ENCODE results near the gene GTF2I. TPM values are rescaled to one million over a fixed set of nuclear protein-coding genes. Genes with fewer than 3 reads are reported as not detected.
"Not testable (repeated sequence)": the region's sequence is repeated elsewhere in the genome, so short reads cannot be mapped to it uniquely, and the experiment has no call there.

GTF2I gene
- total RNA-seq, 1 experiment from 2014 or later = 138 TPM

DNA sequence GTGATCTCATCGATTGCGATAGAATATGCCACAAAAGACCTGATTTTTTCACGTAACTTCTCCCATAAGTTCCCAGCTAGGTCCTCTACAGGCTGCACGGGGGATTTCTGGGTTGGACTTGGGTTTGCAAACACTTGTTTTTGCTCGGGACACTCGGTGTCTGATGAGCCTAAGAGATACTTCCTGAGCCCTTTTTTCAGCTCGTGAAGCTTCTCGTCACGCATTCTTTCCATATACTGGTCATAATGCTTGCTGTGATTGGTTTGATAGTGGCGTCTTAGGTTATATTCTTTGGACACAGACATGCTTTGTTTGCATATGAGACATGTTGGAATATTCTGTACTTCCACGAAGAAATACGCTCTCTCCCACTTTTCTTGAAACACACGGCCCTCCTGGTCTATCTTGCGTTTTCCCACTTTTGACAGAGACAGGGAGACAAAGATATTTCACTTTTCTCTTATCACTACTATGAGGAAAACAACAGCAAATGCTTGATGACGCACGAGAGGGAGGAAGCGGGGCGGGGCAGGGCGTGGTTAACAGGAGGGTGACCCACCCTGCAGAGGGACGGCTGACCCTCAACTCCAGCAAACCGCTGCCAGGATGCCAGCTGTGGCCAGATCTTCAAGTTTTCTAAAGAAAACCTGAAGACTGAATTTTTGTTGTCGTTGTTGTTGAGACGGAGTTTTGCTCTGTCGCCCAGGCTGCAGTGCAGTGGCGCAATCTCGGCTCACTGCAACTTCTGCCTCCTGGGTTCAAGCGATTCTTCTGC is 140.5 kb downstream of the GTF2I start:
- ATAC-seq; H3K4me2 ChIP-seq (ENCODE audit: low read length); H2AFZ ChIP-seq (ENCODE audit: low read length); H3K36me3 ChIP-seq (ENCODE audit: low read depth, low read length); DNase-seq; CTCF ChIA-PET; H3F3A ChIP-seq (ENCODE audit: low read length, unreplicated experiment); H3K27me3 ChIP-seq (ENCODE audit: low read length); H3K9me2 ChIP-seq (replicated peaks; ENCODE audit: low read length); H3K4me1 ChIP-seq (ENCODE audit: insufficient read depth, low read length); H3K4me3 ChIP-seq (ENCODE audit: low read length); H3K27ac ChIP-seq (ENCODE audit: low read length); intact Hi-C loops (cut with micrococcal nuclease); H3K9ac ChIP-seq (ENCODE audit: low read length); H3K9me3 ChIP-seq (ENCODE audit: low read length); H3K79me2 ChIP-seq (ENCODE audit: low read length); H4K20me1 ChIP-seq (ENCODE audit: low read length): not testable (repeated sequence)
- TSS peak; percentile 99 for BruUV-seq (replicated peaks)
- POLR2A ChIA-PET (ENCODE audit: unreplicated experiment) = interaction anchor here (0.6 kb wide), 2 partner anchors 162 to 349 kb away, joined by 3 to 5 read pairs; no protein-coding TSS in a partner anchor

GRCh38 chr7:74798644-74799043 is 141.1 kb downstream of the GTF2I start:
- ATAC-seq = peak; percentile 83
- H3K27ac ChIP-seq (ENCODE audit: low read length); BruUV-seq (replicated peaks): not testable (repeated sequence)

More at GRCh38 chr7:74798644-74799043, 141.1 kb downstream of the GTF2I start:
- POLR2A ChIA-PET (ENCODE audit: unreplicated experiment) = interaction anchor here (0.6 kb wide), 2 partner anchors 163 to 349 kb away, joined by 3 to 5 read pairs; no protein-coding TSS in a partner anchor
- H3K4me2 ChIP-seq (ENCODE audit: low read length); H4K20me1 ChIP-seq (ENCODE audit: low read length); H3K9me2 ChIP-seq (replicated peaks; ENCODE audit: low read length); H3K27me3 ChIP-seq (ENCODE audit: low read length); H3K79me2 ChIP-seq (ENCODE audit: low read length); H3F3A ChIP-seq (ENCODE audit: low read length, unreplicated experiment); H3K36me3 ChIP-seq (ENCODE audit: low read depth, low read length); DNase-seq; H2AFZ ChIP-seq (ENCODE audit: low read length); CTCF ChIA-PET; H3K9ac ChIP-seq (ENCODE audit: low read length); H3K4me1 ChIP-seq (ENCODE audit: insufficient read depth, low read length); intact Hi-C loops (cut with micrococcal nuclease); H3K9me3 ChIP-seq (ENCODE audit: low read length); H3K4me3 ChIP-seq (ENCODE audit: low read length): not testable (repeated sequence)

Other genes with a start within 250 kb of the GTF2I start
- gene GTF2IRD1, start 203.8 kb upstream of the GTF2I start, total RNA-seq (2014; rRNA removed) = 14.9 and 21.9 TPM in 2 replicates
- not detected in 2 replicates for gene NCF1, start 116.3 kb downstream of the GTF2I start, total RNA-seq (2014; rRNA removed)
- gene GTF2IRD2, start 193.9 kb downstream of the GTF2I start, total RNA-seq (2014; rRNA removed) = 0.63 and 3.0 TPM in 2 replicates

Measured in PC-3 (cell line).